ENCODE results near the gene POU2F1.
"Not testable (repeated sequence)": the region's sequence is repeated elsewhere in the genome, so short reads cannot be mapped to it uniquely, and the experiment has no call there.

The POU2F1 gene

GRCh38 chr1:167220537-167221125 is at the start of gene POU2F1:
Gene POU2F1 (plus strand): TSS chr1:167220886. CDS start chr1:167220898, 12 bp downstream.
- DNase-seq: peak; percentile 92

DNA sequence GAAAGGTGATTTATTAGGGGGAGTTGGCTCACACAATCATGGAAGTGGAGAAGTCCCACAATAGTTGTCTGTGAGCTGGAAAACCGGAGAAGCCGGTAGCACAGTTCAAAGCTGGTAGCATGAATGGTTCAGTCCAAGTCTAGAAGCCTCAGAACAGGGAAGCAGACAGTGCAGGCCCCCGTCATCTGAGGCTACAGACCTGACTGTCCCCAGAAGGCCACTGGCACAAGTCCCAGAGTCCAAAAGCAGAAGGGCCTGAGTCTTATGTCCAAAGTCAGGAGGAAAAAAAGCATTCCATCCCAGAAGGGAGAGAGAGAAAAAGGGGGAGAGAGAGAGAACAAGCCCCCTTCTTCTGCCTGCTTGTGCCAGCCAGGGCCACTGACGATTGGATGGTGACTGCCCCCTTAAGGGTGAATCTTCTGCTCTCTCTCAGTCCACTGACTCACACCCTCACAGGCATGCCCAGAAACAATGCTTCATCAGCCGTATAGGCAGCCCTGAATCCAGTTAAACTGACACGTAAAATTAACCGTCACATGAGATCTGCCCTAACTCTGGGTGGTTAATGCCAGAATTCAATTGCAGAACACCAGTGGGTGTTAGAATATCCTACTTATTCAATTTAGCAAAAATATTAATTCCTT is 49.3 kb upstream of the POU2F1 start:
- DNase-seq: no peak

- no peak for DNase-seq
These were observed 47.0 kb upstream of the POU2F1 start for GRCh38 chr1:167173516-167174184.

DNA sequence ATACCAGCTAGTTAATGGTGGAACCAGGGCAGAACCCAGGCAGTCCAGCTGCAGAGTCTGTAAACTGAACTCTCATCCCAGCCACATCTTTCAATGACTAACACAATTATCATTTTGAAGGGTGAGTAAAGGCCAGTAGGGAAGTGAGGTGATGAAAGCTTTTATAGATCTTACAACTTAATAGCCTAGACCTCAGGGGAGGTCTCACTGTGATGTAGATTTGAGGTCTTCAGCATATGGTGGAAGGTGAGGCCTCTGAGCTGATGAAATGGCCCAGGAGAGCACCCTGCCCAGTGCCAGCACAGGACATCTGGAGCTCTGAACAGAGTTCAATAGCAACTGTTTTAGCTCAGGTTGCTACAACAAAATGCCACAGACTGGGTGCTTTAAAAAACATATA is 44.8 kb upstream of the POU2F1 start:
- DNase-seq: no peak

GRCh38 chr1:167178831-167179230 is 41.9 kb upstream of the POU2F1 start:
- DNase-seq: no peak

- DNase-seq: no peak
These were observed 37.9 kb upstream of the POU2F1 start for GRCh38 chr1:167182571-167183320.

DNA sequence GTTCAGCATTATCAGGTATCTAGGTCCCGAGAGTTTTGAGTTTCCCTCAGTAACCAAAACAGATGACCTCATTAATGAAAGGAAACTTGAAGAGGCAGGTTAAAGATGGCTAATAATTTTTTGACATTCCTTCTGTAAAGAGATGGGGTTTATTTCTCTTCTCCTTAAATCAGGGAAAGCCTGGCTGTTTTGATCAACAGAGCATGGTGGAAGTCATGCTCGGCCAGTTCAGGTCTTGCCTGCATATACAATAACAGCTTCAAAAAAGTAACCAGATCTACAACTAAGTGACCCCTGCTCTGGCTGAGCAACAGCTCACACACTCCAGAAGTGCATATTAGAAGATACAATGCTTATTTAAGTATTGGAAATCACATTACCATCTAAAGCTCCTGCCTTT is 36.6 kb upstream of the POU2F1 start:
- DNase-seq: no peak

DNA sequence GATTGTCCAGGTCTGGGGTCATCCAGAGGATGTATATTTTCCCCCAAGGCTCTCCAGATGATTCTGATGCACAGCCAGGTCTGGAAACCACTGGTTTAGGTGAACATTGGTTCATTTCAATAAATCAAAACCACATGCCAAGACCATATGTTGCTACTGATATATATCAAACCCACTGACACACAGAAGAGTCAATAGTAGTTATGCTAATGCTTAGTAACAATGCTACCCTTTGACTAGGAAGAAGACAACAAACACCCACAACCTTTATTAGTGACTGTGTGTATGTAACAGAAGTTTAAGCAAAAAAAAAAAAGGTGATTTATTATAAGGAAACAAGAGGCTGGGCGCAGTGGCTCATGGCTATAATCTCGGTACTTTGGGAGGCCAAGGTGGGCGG is 35.6 kb upstream of the POU2F1 start:
- DNase-seq: no peak

GRCh38 chr1:167185974-167186657 is 34.6 kb upstream of the POU2F1 start:
- DNase-seq: no peak

GRCh38 chr1:167186771-167187170 is 33.9 kb upstream of the POU2F1 start:
- no peak for DNase-seq

DNA sequence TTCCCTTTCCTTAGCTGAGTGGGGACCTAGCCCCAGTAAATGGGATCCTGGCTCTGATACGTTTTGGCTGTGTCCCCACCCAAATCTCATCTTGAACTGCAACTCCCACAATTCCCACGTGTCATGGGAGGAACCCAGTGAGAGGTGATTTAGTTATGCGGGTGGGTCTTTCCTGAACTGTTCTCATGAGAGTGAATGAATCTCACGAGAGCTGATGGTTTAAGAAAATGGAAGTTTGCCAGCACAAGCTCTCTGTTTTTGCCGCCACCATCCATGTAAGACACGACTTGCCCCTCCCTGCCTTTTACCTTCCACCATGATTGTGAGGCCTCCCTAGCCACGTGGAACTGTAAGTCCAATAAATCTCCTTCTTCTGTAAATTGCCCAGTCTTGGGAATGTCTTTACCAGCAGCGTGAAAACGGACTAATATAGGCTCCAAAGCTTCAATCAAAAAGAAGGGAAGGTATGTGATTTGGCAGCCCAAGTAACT is 29.9 kb upstream of the POU2F1 start:
- DNase-seq: no peak

- no peak for DNase-seq
These were observed 28.7 kb upstream of the POU2F1 start for GRCh38 chr1:167191958-167192357.

DNA sequence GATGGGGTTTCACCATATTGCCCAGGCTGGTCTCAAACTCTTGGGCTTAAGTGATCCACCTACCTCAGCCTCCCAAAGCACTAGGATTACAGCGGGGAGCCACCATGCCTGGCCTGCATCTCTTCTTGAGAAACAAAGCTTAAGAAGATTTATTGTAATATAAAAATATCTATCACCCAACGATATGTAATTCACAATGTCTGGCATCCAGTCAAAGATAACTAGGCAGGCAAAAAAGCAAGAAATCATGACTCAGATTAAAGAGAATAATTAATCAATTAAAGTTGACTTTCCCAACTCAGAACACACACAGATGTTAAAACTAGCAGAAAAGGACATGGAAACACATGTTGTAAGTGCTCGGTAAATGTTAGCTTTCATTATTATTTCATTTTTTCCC is 26.5 kb upstream of the POU2F1 start:
- DNase-seq: no peak

DNA sequence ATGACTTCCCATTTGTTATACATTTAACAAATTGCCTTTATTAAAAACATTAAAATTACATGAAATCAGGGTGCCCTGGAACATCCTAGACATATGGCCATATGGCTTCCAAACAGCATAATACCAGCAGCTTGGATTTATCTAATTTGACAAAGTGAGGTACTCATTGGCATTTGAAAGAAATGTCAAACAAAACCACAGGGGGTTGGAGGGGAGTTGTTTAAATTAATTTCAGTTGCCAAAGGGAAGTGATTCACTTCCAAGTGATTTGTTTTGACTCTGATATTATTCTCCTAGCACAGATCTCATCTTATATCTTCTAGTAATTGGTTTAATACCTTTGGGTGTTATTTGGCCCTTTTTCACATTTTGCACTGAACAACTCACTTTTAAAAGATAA is 24.5 kb upstream of the POU2F1 start:
- DNase-seq: no peak

- no peak for DNase-seq
These were observed 23.4 kb upstream of the POU2F1 start for GRCh38 chr1:167197236-167197635.

- no peak for DNase-seq
These were observed 23.0 kb upstream of the POU2F1 start for GRCh38 chr1:167197692-167198091.

DNA sequence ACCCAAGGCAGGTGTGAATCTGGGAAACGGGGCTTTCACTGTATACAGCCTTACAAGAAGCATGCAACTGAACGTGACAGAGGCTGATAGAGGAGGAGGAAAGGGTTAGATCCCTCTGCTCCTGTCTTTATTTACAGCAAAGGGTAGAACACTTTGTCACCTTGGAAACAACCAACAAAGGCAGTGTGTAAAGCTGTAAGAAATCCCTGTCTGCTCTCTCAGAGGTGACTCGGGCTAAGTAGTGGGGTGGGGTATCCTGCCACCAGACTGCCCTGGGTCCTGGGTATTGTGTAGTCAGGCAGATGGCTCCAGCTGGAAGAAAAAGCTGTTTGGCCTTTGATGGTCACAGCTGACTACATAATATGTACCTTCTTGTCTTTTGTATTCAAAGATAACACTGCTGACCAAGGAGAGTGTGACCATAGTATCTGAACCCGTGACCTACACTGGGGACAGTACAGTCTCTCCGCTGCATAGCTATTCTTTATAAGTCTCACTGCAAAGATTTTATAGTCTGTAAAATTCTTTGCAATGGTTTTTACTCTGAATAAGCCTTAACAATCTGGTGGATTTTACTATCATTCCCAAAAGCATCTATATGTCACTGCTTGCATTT is 22.1 kb upstream of the POU2F1 start:
- no peak for DNase-seq

DNA sequence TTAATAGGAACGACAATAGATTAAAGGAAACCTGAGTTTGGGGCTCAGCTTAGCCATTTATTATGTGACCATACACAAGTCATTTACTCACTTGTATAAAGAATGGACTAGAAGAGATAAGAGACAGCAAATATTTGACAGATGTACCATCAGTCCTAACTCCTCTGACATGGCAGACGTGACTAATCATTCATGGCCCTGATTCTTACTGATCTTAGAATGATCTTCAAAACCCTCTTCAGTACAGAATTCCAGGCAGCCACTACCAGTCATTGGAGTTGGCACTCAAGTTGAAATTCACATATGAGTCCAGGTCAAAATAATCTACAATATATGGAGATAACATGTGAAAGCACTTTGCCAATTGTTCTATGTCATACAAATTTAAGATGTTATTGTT is 21.0 kb upstream of the POU2F1 start:
- DNase-seq: no peak

DNA sequence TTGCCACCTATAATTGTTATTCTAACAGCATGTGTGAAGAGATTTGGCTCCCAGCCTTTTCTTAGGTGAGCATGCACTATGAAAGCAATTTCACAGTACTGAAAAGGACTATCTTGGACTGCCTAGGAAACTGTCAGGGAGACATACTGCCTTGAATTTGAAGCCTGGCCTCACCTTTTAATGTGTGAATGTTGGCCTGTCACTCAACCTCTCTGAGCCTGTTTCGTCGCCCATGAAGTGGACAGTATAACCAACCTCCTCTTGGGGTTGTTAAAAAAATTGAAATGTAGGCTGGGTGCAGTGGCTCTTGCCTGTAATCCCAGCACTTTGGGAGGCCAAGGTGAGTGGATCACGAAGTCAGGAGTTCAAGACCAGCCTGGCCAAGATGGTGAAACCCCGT is 20.4 kb upstream of the POU2F1 start:
- DNase-seq: no peak

- DNase-seq: no peak
These were observed 19.9 kb upstream of the POU2F1 start for GRCh38 chr1:167200749-167201148.

- DNase-seq: no peak
These were observed 18.6 kb upstream of the POU2F1 start for GRCh38 chr1:167202049-167202448.

- DNase-seq: not testable (repeated sequence)
These were observed 15.2 kb upstream of the POU2F1 start for GRCh38 chr1:167205306-167206050.
